COLO668 (cell line): ENCODE data around the gene LRRTM1.

Experiments used
- DNase-seq: peaks from one replicate; lab custom pipeline; 2025; ENCODE audit not compliant: unreplicated experiment; lab: John Stamatoyannopoulos, UW

Gene LRRTM1, protein sequence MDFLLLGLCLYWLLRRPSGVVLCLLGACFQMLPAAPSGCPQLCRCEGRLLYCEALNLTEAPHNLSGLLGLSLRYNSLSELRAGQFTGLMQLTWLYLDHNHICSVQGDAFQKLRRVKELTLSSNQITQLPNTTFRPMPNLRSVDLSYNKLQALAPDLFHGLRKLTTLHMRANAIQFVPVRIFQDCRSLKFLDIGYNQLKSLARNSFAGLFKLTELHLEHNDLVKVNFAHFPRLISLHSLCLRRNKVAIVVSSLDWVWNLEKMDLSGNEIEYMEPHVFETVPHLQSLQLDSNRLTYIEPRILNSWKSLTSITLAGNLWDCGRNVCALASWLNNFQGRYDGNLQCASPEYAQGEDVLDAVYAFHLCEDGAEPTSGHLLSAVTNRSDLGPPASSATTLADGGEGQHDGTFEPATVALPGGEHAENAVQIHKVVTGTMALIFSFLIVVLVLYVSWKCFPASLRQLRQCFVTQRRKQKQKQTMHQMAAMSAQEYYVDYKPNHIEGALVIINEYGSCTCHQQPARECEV

DNA sequence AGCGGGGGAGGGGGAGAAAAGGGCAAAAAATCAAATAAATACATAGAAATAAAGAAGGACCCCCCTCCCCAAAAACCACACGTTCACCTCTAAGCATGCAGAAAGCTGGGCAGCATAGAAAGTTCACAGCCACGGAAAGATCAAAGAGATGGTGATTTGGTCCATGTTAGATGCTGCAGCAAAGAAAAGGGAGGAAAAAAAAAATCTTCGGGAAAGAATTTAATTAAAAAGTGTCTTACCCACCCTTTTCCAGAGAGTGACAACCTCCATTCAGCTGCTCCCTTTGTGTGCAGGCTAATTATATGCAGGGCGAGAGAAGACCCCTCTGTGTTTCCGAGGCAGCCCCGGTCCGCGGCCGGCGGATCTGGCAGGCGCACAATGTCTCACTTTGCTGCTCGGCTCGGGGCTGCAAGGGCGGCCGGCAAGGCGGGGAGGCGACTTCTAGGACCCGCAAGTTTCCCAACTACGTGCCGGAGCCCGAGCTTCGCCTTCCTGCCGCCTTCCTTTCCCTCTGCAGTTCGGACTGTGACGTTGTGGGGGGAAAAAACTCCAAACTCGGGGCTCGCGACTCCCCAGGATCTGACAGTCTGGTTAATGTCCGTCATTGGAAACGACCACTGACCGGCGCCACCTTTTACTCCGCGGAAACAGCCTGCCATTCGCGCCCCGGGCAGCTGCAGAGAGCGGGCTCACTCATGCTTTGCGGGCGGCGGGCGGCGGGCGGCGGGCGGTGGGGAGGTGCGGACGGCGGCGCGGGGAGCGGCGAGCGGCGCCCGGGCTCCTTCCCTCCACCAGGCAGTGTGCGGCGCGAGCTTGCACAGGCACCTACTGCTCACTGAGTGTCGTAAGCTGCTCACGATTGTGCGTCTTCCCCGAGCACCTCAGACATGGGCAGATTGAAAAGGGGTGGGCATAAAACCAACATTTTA, at the start of gene LRRTM1:
LRRTM1 (minus strand) TSS at position 844 of the 929 bp plus-strand sequence. CDS start 933 bp downstream, outside the sequence.
- DNase-seq: peak; percentile 27

DNA sequence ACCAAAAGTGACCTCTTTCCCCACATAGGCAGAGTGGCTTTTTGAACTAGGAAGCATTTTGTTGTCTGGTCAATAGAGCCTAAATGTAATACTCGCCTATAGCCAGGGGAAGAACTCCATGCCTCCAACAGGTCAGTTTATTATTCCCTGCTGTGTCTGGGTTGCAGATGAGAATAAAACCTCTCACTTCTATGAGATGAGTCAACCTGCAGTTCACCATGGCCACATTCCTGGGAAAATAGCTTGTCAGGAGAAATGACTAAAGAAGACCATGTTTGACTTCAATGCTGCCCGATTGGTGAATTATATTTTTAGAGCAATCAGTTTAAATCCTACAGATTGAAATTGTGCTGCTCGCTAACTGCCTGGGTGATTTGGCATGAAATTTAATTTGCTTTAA, 46.7 kb upstream of the LRRTM1 start:
- DNase-seq: no peak

DNA sequence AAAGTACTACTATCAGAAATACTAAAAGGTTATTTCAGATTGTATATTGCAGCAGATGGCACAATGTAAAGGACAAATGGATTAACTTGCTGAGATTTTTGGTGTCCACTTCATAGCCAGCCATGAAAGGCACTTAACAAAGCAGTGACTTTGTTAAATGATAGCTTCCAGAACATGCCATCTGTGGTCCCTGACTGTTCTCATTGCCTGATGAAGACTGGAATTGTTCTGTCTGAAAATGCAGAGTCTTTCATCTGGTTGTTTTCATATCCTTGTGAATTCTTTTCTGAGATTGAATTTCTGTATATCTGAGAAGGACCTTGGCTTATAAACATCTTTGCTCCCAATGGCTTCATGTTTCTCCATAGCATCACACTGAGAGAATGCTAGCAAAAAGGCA, 44.4 kb upstream of the LRRTM1 start:
- no peak for DNase-seq

DNA sequence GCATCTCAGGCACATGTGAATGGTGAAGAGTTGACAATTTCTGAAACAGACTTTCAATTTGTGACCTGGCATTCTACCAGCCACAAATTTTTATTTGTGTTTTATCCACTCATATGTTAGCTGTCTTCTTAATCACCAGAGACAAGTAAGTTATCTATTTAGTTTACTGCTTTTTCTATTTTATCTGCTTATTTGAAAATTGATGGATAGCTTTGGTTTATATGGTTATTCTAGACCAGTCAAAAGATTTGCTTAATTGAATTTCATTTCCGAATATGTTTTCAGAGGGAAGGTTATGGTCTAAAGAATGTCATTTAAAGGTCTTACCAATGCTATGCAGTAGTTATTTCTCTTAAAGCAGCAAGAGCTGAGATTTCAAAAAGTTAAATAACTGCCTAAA, 43.5 kb upstream of the LRRTM1 start:
- no peak for DNase-seq

DNA sequence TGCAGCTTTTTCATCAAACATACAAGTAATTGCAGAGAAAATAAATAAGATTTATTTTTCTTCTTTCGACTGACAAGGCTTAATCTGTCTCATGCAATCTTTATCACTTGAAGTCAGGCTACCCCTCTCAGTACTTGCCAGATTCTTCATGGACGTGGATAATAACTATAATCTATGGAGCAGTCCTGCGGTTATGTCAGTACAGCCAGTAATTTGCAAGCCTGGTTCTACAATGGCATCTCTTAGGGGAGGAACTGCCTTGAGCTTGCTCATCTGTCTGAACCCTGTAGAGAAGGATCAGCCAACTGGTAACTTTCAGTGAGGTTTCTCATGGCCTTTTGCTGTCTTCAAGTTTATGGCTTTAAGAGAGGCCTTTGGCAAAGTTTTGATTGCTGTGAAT, 35.5 kb upstream of the LRRTM1 start:
- no peak for DNase-seq

DNA sequence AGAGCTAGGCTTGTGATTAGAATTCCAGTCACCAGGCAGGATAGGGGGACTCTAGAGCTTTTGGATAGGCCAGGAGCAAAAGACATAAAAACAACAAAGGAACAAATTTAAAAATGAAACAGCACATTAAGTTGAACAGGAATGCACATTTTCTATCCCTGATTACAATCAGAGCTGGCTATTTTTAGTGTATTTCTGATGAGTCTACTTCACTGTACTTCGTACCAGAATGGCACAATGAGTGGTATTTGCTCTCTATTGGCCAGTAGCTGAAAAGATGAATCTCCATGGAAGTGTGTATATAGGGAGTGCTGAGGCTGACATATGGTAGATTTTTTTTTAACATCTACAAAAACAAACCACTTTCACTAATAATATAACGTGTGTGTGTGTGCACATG, 34.2 kb upstream of the LRRTM1 start:
- no peak for DNase-seq

DNA sequence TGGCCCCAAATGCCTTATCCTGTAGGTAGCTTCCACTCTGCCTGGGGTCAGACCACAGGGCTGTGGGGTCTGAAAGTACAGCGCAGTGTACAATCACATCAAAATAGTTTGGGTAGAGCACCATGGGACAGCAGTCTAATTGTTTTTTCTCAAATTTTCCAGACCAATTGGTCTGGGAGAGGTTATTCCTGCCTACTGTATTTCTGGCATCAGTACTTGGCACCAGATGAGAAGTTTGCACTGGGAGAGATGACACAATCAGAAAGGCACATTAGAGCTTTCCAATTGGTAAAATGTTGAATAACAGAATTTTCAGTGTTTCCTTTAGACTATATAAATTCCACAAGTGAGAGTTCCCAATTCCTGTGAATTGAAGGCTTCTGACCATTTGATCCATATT, 30.9 kb upstream of the LRRTM1 start:
- DNase-seq: no peak

DNA sequence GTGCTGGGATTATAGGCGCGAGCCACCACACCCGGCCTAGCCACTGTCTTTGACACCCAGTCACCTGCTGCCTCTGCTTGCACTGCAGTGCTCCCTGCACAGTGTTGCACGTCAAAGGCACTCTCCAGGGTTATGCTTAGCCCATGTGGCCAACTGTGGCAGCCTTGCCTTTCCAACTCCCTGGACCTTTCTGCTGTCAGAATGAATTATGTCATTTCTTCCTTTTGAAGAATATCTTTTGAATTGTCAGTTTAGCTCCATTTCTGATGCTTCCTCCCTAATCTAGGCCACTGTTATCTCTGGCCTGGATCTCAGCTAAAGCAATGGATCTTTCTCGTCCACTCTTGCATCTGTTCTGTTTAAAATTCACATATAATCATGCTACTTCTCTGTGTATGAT, 29.3 kb upstream of the LRRTM1 start:
- no peak for DNase-seq

DNA sequence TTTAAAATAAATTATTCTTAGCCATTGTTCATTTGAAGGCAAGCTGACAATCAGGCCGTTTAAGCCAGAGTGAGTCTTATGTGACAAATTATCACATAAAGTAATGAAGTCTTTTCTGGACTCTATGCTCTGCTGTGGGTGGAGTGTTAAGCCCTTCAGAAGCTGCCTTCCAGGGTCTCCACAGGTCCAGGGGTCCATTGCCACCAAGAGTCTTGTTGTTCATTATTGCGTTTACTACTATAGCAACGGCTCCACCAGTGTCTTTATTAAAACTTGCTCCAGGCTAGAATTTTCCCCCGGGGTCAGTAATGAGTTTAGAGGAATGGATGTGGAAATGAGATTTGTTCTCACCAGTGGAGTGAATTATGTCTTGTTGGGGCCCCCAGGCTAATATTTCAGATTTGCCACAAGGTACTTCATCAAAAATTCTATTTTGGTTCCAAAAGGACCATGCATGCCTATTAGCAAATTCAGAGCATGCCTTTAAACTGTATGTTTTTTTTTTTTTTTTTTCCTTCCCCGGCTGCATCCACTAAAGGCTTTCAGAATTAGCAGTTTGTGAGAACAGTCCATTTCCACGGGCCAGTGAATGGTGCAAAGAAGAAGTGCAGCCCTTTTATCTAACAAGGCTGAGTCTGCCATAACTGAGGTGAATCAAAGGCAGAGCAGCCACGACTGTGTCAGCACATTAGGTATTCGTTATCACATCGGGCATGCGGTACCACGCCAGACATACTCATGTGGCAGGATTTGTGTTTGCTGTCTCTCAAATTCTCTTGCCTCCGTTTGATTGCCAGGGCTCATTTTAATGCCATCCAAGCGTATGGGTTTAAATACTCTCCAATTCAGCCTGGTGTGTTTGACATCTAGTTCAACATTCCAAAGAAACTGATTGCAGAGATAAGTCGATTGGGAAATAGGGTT, 26.2 kb upstream of the LRRTM1 start:
- DNase-seq: no peak

DNA sequence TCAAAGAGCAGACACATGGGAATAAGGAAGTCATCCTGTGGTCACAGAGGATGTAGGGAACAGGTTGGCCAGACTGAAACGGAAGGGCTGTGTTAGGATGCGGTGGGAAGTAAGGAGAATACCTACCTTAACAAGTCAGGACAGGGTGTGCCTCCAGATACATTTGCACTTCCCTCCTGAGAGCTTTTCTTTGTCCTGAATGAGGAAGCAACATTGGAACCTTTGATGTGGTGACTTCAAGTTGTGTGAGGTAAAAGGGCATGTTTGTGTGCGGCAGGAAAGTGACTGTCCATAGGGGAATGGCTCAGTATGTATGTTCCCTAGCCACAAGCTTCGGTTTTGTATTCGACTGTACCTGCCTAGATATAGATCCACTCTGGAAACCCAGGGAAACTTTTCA, 24.9 kb upstream of the LRRTM1 start:
- no peak for DNase-seq

DNA sequence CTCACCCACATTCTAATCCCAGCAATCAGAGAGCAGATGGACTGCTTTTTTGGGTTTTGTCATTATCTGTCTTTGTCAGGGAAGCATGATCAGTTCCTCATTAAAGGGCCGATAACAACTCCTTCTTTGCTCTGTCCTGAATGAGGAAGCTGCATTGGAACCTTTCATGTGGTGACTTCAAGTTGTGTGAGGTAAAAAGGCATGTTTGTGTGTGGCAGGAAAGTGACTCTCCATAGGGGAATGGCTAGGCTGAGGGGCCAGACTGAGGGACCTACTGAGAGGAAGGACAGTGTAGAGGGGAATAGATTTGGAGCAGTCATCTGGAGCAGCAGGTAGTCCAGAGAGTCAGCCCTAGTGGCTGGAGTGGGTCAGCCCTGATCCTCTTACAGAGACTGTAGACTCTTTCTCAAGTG, 23.6 kb upstream of the LRRTM1 start:
- no peak for DNase-seq

DNA sequence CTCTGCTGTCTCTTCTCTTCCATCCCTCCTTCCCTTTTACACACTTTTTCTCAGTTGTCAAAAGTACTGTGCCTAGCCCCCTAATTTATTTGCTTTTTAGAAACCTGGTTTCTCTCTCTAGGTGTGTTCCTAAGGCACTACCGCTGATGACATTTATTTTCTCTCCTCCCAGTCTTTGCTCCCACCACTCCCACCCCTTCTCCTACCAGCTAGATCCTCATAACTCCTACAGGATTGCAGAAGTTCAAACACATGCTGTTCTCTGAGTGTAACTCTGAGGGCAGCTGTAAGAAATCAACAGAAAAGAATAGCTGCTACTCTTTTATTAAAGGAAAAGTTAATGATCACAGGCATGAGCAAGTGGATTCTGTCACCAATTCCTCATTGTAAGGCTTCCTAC, 22.3 kb upstream of the LRRTM1 start:
- DNase-seq: no peak

DNA sequence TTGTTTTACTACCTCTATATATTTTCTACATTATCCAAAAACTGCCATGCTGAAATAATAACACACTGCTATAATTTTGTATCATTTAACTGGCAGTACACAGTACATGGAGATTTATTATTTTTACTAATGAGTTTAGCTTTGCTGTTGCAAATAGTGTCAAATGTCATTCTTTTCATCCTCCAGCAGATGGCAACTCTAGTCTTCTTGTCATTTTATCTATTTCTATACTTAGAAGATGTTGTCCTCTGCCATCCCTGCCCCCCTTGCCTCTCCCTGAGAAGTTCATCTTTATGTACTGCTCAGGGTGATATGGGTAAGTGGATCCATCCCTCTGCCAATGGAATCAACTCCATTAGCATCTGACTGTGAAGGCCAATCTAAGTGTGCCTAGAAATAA, 21.7 kb upstream of the LRRTM1 start:
- no peak for DNase-seq

DNA sequence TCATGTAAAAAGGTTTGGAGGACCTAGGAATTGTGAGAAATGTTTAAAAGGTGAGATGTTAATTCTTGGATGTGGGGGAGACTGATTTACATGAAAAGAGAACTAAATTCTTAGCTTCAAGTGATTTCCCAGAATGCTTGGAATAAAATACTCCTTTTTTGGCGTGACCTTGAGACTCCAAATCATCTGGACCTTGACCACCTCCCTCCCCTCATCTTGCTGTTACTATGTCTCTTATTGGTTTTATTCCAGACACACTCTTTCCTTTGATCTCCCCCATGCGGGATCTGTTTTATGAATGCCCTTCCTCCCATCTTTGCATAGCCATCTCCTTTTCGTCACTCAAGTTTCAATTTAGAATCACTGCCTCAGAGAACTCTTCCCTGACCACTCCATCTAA, 20.0 kb upstream of the LRRTM1 start:
- DNase-seq: no peak

DNA sequence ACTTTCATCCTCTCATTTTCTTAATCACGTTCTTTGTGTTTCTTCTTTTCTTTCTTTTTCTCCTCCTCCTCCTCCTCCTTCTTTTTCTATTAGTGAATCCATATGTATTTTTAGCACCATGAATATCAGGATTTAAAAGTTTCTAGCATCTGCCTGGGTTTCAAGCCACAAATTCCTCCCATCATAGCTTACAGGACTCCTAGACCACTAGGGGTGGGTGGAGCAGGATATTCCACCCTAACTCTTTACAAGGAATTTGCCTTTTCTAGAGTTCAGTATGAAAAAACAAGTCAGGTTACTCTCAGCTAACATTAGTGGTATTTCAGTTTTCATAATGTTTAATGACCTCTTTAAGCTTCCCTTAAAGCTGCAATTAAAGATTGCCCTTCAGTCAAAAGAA, 19.1 kb upstream of the LRRTM1 start:
- no peak for DNase-seq

DNA sequence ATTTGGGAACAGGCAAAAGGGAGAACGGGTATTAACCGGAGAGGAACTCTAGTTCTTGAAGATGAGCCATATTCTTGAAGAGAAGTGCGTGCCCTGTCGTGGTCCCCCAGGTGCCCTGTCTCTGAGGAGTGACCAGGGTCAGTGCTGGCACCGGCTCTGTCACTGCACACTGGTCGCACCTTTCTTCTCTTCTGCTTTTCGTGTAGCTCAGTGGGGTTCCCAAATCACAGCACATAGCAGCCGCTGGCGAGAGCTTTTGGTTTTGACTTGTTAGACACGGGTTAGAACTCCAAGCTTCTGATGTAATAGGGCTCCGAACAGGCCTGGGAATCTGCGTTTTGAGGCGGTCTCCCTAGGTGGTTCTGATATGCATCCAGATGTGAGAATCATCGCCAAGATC, 18.4 kb upstream of the LRRTM1 start:
- no peak for DNase-seq

DNA sequence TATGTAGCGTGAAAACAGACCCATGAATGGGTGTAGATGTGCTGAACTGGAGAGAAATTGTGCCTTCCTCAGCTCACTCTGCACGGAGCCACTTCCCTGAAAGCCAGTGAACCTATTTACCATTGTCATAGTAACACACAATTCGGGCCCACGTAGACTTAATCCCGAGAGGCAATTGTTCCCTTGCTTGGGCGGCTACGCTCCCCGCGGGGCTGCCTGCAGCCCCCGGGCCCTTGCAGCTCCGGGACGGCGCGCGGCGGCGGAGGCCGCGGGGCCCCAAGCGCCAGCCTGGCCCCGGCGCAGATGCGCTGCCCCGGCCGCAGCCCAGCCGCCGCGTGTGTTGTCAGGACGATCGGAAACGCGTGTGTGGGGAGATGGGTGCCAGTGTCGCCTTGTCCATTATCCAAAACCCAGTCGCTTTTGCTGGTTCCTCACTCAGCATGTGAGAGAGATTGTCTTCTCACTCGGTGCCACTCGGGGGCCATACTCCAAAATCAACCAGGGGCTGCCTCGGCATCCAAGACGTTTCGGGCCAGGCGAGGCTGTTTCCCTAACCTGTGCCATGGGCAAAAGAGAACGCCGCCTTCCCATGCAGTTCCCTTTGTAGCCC, 17.9 kb upstream of the LRRTM1 start:
- DNase-seq: no peak

DNA sequence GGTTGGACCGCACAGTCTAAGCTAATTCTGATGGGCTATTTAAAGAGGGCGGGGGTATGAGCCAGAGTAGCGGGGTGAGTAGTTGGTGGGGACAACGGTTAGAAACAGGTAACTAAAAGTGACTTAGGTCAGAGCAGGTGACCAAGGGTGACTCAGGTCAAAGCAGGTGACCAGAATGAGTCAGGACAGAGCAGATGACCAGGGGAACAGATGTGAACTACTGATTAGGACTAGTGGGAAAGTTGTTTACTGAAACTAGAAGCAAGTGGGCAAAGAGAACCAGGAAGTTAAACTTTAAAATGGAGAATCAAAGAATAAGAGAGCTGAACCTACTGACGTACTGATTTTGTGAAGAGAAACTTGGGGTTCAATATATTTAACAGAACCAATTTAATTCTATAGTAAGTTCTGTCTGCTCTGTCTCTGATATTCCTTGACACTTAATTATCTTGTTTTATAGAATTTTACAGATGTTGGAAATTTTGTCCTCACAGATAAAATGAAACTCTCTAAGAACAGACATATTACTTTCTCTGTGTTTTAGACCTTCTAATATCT, 7.8 kb upstream of the LRRTM1 start:
- DNase-seq: no peak

DNA sequence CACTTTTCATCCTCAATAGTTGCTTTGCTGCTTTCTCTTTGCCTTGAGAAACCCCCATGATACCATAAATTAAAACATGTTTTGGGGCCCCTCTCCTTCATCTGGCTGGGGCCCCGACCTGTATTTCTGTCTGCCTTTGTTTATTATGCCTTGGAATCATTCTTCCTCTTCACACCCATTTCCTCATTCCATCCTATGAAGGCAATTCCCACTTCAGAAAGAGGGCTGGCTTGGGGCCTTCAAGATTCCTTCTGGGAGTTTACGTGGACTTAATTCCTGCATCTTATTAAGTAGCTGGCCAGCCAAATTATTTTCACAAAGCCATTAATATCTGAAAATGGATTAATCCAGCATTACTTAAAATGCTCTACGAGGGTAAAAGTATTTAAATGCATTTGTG, 6.8 kb upstream of the LRRTM1 start:
- DNase-seq: no peak
